HG03565 (cell line): Measurements from ENCODE around the gene STAG2.
"Not testable (repeated sequence)": the region's sequence is repeated elsewhere in the genome, so short reads cannot be mapped to it uniquely, and the experiment has no call there.

Experiments used
- ATAC-seq: cut with Tn5 transposase; IDR thresholded peaks from one replicate; pipeline ENCODE4 v1.9.1; 2021; ENCODE audit warnings: mild to moderate bottlenecking, moderate library complexity; ENCODE audit not compliant: unreplicated experiment

Gene STAG2

DNA sequence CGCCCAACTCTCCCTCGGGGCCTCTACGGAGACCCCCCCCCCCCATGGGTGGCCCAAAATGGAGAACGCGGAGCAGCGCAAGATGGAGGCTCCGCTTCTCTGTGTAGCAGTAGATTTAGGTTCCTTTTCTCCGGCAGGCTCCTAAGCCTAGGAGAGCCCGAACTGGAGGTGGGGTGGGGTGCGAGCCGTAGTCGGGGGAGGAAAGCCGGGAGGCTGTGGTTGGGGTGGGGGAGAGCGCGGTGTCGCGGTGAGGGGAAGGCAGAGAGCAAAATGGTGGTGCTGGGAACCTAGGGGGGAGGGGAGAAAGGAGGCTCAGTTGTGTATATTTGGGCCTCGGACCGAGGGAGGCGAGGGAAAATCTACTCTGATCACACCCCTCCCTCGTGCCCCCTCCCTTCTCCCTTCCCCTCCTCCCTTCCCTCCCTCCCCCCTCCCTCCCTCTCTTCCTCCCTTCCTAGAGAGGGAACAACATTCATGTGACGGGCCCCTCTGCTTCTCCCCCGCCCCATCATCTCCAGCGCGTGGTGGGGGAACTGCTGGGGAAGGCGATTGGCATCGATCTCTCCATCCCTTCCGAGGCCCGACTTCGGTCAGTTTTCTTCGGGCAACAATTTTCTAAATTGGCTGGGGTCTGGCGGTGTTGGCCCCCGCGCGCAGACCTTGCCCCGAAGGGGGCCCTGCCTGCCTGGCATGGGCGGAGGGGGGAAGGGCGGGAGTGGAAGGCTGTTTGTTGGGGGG is at the start of gene STAG2:
Gene STAG2, plus strand, starts transcription at position 439 of the 738 bp plus-strand sequence. CDS start 60,922 bp downstream, outside the sequence.
- no peak for ATAC-seq

DNA sequence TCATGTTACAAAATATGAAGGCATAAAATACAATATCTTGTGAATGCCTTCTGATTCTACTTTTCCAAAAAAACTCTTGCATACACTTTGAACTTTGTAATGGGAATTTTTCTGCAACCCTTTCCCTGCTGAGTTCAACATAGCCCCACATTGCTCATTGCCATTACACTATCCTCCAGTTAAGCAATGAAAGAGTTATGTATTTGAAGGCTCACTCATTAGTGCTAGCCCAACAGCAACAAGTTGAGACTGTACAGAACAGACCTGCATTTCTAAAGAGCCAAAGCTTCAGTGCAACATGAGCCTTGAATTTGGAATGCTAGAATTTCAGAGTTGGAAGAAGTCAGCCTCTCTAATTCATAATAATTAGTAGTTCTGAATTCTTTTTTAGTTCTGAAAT is 44.4 kb upstream of the STAG2 start:
- no peak for ATAC-seq

- no peak for ATAC-seq
Observed at GRCh38 chrX:123918106-123918721, 43.3 kb upstream of the STAG2 start.

- no peak for ATAC-seq
Observed at GRCh38 chrX:123920105-123920785, 41.3 kb upstream of the STAG2 start.

- ATAC-seq, result no peak
Observed at GRCh38 chrX:123923211-123923610, 38.3 kb upstream of the STAG2 start.

DNA sequence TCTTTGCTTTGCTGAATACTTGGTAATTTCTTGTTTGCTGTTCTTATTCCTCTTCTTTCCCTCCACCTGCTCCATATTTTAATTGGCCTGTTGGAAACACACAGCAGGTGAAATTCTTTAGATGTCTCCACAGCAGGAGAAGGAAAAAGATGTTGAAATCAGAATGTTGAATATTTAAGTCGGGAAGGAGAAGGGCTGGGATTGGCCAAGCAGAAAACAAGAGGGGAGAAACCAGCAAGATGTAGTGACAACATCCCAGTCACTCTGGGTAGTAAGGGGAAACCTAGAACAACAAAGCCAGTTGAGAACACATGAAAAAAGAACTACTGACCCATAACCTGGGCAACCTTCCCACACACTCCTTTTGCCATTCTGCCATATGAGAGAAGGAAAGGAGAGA is 37.3 kb upstream of the STAG2 start:
- no peak for ATAC-seq

- ATAC-seq, result no peak
Observed at GRCh38 chrX:123927845-123928244, 33.7 kb upstream of the STAG2 start.

DNA sequence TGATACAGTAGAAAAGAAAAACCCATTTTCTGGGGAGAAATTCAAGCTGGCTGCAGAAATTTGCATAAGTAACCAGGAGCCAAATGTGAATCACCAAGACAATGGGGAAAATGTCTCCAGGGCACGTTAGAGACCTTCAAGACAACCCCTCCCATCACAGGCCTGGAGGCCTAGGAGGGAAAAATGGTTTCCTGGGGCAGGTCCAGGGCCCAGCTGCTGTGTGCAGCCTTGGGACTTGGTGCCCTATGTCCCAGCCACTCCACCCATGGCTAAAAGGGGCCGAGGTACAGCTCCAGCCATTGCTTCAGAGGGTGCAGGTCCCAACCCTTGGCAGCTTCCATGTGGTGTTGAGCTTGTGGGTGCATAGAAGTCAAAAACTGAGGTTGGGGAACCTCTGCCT is 29.5 kb upstream of the STAG2 start:
- ATAC-seq, result not testable (repeated sequence)

DNA sequence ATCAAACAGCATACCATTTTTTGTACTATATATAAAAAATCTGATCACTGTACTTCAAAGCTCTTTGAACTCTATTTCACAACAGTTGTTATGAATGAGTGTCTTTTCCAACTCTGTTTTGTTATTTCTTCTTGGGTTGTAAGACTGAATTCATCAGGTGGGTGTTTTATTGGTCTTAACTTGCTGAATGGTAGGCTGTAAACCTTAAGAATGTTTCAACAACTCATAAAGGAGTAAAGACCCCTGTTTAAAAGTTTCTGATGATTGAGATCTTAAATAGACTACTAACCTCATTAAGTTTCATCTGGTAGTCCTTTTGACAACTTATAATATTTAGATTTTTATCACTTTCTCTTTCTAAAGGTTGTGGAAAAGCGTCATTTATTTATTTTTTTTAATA is 18.4 kb upstream of the STAG2 start:
- no peak for ATAC-seq

- no peak for ATAC-seq
Observed at GRCh38 chrX:123943488-123943887, 18.0 kb upstream of the STAG2 start.

- no peak for ATAC-seq
Observed at GRCh38 chrX:123949846-123950245, 11.7 kb upstream of the STAG2 start.

DNA sequence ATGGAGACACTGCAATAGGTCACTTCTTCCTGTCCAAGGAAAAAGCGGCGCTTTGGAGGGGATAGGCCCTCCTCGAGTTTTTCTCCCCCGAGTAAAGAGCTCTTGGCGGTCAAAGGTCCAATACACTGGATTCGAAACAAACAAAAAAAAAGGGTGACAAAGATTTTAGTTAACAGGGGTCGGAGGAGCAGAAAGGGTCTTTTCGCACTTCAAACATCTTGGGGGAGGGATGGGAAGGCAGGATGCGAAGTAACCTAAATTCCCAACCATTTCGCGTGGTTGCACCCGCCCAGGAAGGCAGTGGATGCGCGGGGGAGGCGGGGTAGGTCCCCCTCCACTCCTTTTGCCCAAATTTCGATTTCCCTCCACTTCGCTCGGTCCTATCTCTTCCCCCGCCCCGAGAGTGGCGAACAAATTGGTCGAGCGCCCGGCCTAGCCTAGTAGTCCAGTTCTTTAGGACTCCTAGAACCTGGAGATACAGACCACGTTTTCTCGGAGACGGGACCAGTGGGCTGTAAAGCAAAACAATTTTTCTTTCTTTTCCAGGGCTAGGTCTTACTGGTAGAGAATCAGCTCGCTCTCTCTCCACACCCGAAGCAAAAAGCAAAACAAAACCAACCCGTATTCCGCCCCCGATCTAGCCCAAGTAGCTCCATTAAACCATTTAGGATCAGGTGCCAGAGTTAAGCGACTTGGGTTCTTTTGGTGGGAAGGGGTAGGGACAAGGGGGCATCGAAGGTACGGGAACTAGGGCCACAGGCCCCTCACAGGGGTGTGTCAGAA is 2.0 kb upstream of the STAG2 start:
- no peak for ATAC-seq

GRCh38 chrX:123960956-123961267 is 594 bp upstream of the STAG2 start:
- ATAC-seq, result no peak

DNA sequence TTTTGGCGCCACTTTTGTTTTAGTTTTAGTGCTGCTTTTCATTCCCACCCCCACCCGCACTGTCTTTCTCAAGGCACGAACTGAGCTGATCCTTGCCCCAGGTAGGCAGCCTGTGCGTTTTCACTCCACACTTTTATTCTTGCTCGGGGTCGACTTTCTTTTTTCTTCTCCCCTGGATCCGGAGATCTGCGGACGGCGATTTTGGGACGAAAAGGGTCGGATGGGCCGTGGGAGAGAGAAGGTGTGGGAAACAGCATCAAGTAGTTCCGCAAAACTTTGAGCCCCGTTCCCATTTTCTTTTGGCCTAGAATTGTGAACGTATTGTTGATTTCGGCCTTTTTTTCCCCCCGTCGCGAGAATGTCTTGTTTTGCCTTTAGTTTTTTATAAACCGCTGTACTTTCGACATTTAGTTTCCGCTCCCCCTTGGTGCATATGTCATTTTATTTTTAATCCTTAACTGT is 531 bp downstream of the STAG2 start:
- no peak for ATAC-seq

GRCh38 chrX:123962794-123963373 is 1.4 kb downstream of the STAG2 start:
- peak; percentile 62 for ATAC-seq

GRCh38 chrX:123964156-123964834 is 2.8 kb downstream of the STAG2 start:
- ATAC-seq, result no peak

DNA sequence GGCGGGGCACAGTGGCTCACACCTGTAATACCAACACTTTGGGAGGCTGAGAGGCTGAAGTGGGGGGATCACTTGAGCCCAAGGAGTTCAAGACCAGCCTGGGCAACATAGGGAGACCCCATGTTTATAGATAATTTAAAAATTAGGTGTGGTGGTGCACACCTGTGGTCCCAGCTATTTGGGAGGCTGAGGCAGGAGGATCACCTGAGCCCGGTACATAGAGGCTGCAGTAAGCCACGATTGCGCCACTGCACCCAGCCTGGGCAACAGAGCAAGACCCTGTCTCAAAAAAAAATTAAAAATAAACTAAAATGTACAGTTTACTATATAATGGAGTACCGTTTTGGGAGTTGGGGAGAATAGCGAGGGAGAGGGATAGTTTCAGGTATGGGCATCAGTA is 4.2 kb downstream of the STAG2 start:
- ATAC-seq, result no peak

DNA sequence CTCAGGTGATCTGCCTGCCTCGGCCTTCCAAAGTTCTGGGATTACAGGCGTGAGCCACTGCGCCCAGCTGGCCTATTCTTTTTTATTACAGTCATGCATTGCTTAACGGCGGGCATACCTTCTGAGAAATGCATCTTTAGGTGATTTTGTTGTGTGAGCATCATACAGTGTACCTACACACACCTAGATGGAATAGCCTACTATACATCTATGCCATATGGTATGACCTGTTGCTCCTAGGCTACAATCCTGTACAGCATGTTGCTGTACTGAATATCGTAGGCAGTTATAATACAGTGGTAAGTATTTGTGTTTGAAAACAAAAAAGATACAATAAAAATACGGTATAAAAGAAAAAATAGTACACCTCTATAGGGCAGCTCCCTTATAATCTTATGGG is 6.0 kb downstream of the STAG2 start:
- no peak for ATAC-seq

- no peak for ATAC-seq
Observed at GRCh38 chrX:123968383-123969050, 7.0 kb downstream of the STAG2 start.

GRCh38 chrX:123971982-123972381 is 10.5 kb downstream of the STAG2 start:
- ATAC-seq, result no peak
